H1 (cell line): ENCODE results near the gene DKK3. TPM values are rescaled to one million over a fixed set of nuclear protein-coding genes. Genes with fewer than 3 reads are reported as not detected.

Source experiments
- CHD7 ChIP-seq: fragments of 300-600 bp; sonication (generic); IDR thresholded peaks from 2 replicates; pipeline ENCODE4 v1.7.1; 2012; ENCODE audit warnings: low read length, moderate library complexity, mild to moderate bottlenecking, inconsistent platforms; ENCODE audit not compliant: insufficient replicate concordance
- GABPA ChIP-seq: IDR thresholded peaks from 2 replicates; pipeline ENCODE4 v1.6.1; 2011; ENCODE audit warnings: mild to moderate bottlenecking, low read length, moderate library complexity, borderline replicate concordance; ENCODE audit not compliant: insufficient read depth
- JUND ChIP-seq: IDR thresholded peaks from 2 replicates; pipeline ENCODE4 v1.6.1; 2011; ENCODE audit warnings: mild to moderate bottlenecking, improper control_type of control experiment, low read length
- MAFK ChIP-seq: IDR thresholded peaks from 2 replicates; pipeline ENCODE4 v1.6.1; 2012; ENCODE audit warnings: low read depth, mild to moderate bottlenecking, improper control_type of control experiment, low read length
- polyA plus RNA-seq, 7 experiments: library from polyadenylated mRNA; depleted of rRNA in 3 of 7; stranded (reverse) in 5 of 7; unstranded in 2 of 7; fragments of >200 nt in 5 of 7; fragments of 200-250 nt in 2 of 7; gene quantifications; 1 replicate in 5 of 7; 2 replicates in 1 of 7; 4 replicates in 1 of 7; pipeline versions ENCODE4 v1.2.1 to v1.2.3, GENCODE V29; 2011 to 2013; ENCODE audit warnings: missing spikeins in 2 of 7, mixed read lengths in 2 of 7
- total RNA-seq: library from RNA; stranded (reverse); fragmentation: NEBNext Ultra II Directional; extraction: Animal tissue kit (Norgen Biotek cat#: 25700); gene quantifications from 2 replicates; pipeline ENCODE4 v1.2.1, GENCODE V29; 2021

DKK3 gene
- total and polyA plus RNA-seq, 2 of the 8 experiments (the other 6 are each of a cell fraction or from before 2014, with no cell fraction given): 30.0 to 40.1 TPM

DNA sequence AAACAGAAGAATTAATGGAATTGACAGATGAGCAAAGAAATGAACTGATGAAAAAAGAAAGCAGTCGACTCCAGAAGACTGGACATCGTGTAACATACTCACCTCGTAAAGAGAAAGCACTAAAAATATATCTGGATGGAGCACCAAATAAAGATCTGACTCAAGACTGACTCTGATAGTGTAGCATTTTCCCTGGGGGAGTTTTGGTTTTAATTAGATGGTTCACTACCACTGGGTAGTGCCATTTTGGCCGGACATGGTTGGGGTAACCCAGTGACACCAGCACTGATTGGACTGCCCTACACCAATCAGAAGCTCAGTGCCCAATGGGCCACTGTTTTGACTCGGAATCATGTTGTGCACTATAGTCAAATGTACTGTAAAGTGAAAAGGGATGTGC is 52.4 kb downstream of the DKK3 start (continued):
- TF ChIP-seq CHD7 (no peak), MAFK (no peak), GABPA (no peak), JUND (no peak)
